Embryonic facial prominence (tissue), 1 donor: ENCODE measurements around the gene GABRG1.

ENCODE experiments used
- DNase-seq: peaks from one replicate; pipeline ENCODE4 v3.0.0-alpha.2; 2016; ENCODE audit errors: extremely low spot score

The GABRG1 gene

GRCh38 chr4:46123913-46124755, at the start of gene GABRG1:
TSS of gene GABRG1 (minus strand) at chr4:46124054. CDS start at chr4:46123913, 141 bp downstream.
- DNase-seq, result no peak

- DNase-seq, result no peak
These were observed 23.1 kb upstream of the GABRG1 start for GRCh38 chr4:46146993-46147392.

- DNase-seq, result no peak
These were observed 7.7 kb upstream of the GABRG1 start for GRCh38 chr4:46131498-46132057.

DNA sequence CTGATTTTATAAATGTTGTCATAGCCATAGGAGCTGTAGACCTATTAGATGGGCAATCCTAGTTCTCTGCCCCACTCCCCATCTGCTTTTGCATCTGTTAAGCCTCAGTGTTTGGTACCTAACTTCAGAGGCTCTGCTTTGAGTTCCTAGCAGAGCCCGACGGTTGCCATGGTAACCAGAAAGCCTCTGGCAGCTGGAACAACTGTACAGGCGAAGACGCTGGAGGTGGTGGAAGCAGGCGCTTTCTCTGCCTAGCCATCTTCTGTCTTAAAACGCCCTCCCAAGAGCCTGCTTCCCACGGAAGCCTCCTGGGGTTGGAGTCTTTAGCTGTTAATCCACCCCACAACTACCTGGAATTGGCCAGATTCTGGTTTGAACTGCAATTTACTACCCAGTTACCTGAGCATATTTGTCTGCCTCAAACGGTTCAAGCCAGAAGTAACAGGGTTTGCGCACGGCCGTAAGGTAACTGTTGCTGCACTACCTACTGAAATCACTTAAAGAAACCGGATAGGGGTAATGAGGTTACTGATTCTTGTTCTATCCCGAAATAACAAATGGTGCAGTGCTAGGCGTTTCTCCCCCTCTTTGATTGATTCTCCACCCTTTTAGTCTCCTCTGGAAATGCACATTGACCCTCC, 1.0 kb upstream of the GABRG1 start:
- DNase-seq, result peak; percentile 23

DNA sequence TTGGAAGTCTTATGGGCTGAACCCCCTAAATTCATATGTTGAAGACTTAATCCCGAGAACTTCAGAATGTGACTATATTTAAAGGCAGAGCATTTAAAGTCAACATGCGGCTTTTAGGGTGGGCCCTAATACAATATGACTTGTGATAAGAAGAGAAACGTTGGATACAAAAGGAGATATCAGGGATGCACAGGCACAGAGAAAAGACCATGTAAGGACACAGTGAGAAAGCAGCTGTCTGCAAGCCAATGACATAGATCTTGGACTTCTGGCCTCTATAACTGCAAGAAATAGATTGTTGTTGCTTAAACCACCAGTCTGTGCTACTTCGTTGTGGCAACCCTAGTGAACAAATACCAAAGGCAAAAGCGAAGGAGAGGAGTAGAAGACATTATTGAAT, 42.2 kb downstream of the GABRG1 start:
- DNase-seq, result no peak

GRCh38 chr4:46081248-46081647, 42.6 kb downstream of the GABRG1 start:
- no peak for DNase-seq

DNA sequence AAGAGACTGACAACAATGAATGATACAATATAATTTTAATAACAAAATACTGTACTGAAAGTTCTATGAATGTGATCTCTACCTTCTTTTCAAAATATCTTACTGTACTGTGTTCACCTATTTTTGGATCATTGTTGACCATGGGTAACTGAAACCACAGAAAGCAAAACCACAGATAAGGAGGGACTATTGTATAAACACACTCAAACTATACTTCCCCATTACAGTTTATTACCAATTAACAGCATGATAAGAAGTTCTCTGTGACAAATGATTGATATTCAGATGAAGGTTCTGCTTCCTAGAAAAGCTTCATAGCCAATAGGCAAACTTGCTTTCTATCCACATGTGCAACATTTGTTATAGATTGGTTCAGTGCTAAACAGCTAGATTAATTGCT, 50.1 kb downstream of the GABRG1 start:
- no peak for DNase-seq

GRCh38 chr4:46051392-46051791, 72.5 kb downstream of the GABRG1 start:
- no peak for DNase-seq

DNA sequence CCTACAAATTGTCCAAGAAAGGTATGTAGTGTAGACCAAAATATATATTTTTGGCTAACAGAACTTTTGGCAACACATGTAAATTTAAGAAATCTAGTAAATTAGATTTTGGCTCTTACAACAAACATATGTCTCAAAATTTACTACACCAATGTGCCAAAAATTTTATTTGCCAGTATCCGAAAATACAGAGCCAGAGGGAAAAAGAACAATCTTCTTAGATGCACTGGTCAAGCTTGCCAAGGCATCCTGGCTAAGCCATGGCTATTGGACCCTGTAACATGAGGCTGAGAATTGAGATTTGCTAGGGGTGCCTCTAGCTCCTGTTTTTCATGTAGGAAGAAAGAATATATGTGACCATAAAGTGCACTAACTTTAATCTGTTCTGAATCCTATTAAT, 91.8 kb downstream of the GABRG1 start:
- DNase-seq, result no peak

- no peak for DNase-seq
These were observed 107.5 kb downstream of the GABRG1 start for GRCh38 chr4:46016306-46016705.

GRCh38 chr4:45992728-45993127, 131.1 kb downstream of the GABRG1 start:
- no peak for DNase-seq

DNA sequence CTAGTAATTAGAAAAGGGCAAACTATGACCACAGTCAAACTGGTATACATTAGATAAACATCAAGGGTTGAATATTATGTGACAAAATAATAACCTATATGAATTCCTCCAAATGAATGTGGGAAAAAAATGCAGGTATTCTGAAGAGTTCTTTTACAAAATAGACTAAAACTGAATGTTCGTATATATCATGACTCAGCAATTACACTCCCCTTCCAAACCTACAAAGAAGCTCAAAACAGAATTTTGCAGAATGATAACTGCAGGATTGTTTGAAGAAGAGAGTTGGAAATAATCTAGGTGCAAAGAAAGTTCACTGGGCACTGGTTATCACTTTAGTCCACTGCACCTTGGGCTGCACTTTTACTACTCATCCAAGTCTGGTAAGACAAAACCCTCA, 134.1 kb downstream of the GABRG1 start:
- DNase-seq, result no peak

DNA sequence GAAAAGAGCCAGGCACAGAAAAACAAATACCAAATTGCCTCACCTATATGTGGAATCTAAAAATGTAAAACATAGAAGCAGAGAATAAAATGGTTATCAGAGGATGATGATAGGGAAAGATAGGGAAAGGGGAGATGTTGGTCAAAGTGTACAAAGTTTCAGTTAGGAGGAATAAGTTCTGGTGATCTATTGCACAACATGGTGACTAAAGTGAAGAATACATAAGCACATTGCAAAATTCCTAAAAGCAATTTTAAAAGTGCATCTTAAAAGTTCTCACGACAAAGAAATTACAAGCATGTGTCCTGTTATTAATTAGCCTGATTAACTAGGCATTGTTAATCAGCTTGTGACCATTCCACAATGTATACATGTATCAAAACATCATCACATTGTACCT, 136.0 kb downstream of the GABRG1 start:
- DNase-seq, result no peak
